Stimulated activated CD4-positive, alpha-beta T cell treated with anti-CD3 and anti-CD28 coated beads, Interleukin-4, amount 100 ng/mL, for 1 hour (primary cell): ENCODE results near the gene MEST.
"Not testable (repeated sequence)": the region's sequence is repeated elsewhere in the genome, so short reads cannot be mapped to it uniquely, and the experiment has no call there.

ENCODE experiments used
- DNase-seq: peaks from one replicate; pipeline ENCODE4 v3.0.0-alpha.2; 2020

MEST gene

GRCh38 chr7:130527752-130528355 is 36.0 kb downstream of the MEST start:
- DNase-seq = not testable (repeated sequence)

GRCh38 chr7:130529417-130529816 is 37.5 kb downstream of the MEST start:
- DNase-seq = no peak

- DNase-seq = not testable (repeated sequence)
Observed at GRCh38 chr7:130537894-130538293, 46.0 kb downstream of the MEST start.

- not testable (repeated sequence) for DNase-seq
Observed at GRCh38 chr7:130541287-130541686, 49.4 kb downstream of the MEST start.

GRCh38 chr7:130542297-130542696 is 50.4 kb downstream of the MEST start:
- not testable (repeated sequence) for DNase-seq

GRCh38 chr7:130543487-130544010 is 51.7 kb downstream of the MEST start:
- DNase-seq = no peak

- DNase-seq = no peak
Observed at GRCh38 chr7:130544356-130544755, 52.5 kb downstream of the MEST start.

GRCh38 chr7:130553398-130554029 is 61.6 kb downstream of the MEST start:
- DNase-seq = no peak

GRCh38 chr7:130554481-130554880 is 62.6 kb downstream of the MEST start:
- DNase-seq = no peak
